Vagina (tissue), 2 donors: Measurements from ENCODE around the gene OTULIN.

Experiments used
- POLR2A ChIP-seq, 2 donors: fragments of 450-650 bp; IDR thresholded peaks; one replicate each; pipeline ENCODE4 v1.6.1; 2017; ENCODE audit warnings: antibody characterized with exemption in 2 of 2, mild to moderate bottlenecking in 2 of 2, moderate library complexity in 2 of 2
- POLR2AphosphoS5 ChIP-seq, 2 donors: sonication (generic); formaldehyde crosslinking; IDR thresholded peaks; one replicate each; pipeline ENCODE4 v1.9.0; 2017; ENCODE audit warnings: antibody characterized with exemption in 2 of 2, mild to moderate bottlenecking in 2 of 2, low read depth in 1 of 2; ENCODE audit not compliant: insufficient read depth in 1 of 2
- TF ChIP-seq, protein P1 (sequence below), 3 experiments: fragments of 450-650 bp in 2 of 3; fragments of 200-600 bp in 1 of 3; sonication (generic) in 1 of 3; IDR thresholded peaks; one replicate each; pipeline ENCODE4 v1.5.1; 2017 to 2019; ENCODE audit warnings: antibody characterized with exemption in 3 of 3, mild to moderate bottlenecking in 2 of 3, moderate library complexity in 2 of 3

DNA sequence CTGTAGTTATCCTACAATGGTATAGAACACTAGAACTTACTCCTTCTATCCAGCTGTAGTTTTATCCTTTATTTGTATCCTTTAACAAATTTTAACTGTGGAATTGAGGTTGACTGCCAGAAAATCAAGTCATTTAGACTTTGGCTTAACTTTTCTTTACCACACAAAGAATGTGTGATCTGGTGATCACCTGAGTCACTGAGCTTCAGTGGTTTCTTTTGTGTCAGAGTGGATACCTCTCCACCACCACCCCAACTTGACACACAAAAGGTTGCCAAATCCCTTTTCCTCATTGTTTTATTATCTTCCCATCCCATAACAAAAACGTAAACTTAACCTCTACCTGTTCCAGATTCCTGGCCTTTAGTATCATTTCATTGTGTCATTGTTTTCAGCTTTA lies 5.5 kb downstream of the OTULIN start:
- TF ChIP-seq POLR2AphosphoS5 (IDR thresholded peaks at IDR 0.05; ENCODE audit: insufficient read depth in 1 of 2, low read depth in 1 of 2) (no peak), POLR2A (IDR thresholded peaks at IDR 0.05) (no peak)
- TF ChIP-seq, protein P1, sequence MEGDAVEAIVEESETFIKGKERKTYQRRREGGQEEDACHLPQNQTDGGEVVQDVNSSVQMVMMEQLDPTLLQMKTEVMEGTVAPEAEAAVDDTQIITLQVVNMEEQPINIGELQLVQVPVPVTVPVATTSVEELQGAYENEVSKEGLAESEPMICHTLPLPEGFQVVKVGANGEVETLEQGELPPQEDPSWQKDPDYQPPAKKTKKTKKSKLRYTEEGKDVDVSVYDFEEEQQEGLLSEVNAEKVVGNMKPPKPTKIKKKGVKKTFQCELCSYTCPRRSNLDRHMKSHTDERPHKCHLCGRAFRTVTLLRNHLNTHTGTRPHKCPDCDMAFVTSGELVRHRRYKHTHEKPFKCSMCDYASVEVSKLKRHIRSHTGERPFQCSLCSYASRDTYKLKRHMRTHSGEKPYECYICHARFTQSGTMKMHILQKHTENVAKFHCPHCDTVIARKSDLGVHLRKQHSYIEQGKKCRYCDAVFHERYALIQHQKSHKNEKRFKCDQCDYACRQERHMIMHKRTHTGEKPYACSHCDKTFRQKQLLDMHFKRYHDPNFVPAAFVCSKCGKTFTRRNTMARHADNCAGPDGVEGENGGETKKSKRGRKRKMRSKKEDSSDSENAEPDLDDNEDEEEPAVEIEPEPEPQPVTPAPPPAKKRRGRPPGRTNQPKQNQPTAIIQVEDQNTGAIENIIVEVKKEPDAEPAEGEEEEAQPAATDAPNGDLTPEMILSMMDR (IDR thresholded peaks at IDR 0.05): no peak
